OCI-LY7 (cell line): ENCODE data around the gene MEOX1.

Experiments used
- EZH2phosphoT487 ChIP-seq: fragments of 200-600 bp; sonication (generic); IDR thresholded peaks from 2 replicates; pipeline ENCODE4 v1.6.1; 2018; ENCODE audit warnings: low read depth, borderline replicate concordance, mild to moderate bottlenecking, mixed run types, antibody characterized with exemption, low read length, moderate library complexity, mixed read lengths
- TF ChIP-seq, protein P1 (sequence below): fragments of 200-600 bp; sonication (generic); conservative IDR thresholded peaks from 2 replicates; pipeline ENCODE4 v1.5.1; 2014; ENCODE audit warnings: mild to moderate bottlenecking, antibody characterized with exemption, low read length, moderate library complexity, mixed read lengths

DNA sequence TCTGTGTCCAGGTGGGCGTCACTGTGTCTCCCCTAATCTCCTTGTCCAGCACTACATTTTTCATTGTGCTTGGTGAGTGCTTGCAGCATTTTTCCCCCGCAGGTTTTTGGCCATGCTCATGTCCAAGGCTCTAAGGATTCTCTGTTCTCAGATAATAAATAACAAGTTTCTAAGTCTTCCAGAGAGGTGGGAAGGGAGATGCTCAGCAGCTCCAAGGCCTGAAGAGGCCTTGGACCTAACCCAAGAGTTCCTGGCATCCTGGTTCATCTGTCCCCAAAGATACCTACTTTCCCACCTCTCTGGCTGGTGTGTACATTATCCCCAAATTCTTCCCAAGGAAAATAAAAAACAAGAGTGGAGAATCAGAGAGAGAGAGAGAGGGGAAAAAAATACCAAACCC is 45.3 kb downstream of the MEOX1 start:
- TF ChIP-seq, protein P1, sequence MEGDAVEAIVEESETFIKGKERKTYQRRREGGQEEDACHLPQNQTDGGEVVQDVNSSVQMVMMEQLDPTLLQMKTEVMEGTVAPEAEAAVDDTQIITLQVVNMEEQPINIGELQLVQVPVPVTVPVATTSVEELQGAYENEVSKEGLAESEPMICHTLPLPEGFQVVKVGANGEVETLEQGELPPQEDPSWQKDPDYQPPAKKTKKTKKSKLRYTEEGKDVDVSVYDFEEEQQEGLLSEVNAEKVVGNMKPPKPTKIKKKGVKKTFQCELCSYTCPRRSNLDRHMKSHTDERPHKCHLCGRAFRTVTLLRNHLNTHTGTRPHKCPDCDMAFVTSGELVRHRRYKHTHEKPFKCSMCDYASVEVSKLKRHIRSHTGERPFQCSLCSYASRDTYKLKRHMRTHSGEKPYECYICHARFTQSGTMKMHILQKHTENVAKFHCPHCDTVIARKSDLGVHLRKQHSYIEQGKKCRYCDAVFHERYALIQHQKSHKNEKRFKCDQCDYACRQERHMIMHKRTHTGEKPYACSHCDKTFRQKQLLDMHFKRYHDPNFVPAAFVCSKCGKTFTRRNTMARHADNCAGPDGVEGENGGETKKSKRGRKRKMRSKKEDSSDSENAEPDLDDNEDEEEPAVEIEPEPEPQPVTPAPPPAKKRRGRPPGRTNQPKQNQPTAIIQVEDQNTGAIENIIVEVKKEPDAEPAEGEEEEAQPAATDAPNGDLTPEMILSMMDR, result no peak
- no peak for TF ChIP-seq EZH2phosphoT487
